Right atrium auricular region (tissue), 2 donors: ENCODE data around the gene CALHM1. TPM values are rescaled to one million over a fixed set of nuclear protein-coding genes. Genes with fewer than 3 reads are reported as not detected.
A peak's percentile ranks its signal among the peaks of the same experiment; 100 is the strongest.

ENCODE experiments used
- DNase-seq: peaks from one replicate; pipeline ENCODE4 v3.0.0-alpha.2; 2019; ENCODE audit warnings: low spot score
- H3K27ac ChIP-seq, 2 donors: fragments of 200-600 bp; sonication (generic); 1 replicate in 1 of 2; 2 replicates in 1 of 2; pipeline ENCODE4 v1.5.1; 2016 to 2019
- H3K27me3 ChIP-seq, 2 donors: fragments of 200-600 bp; sonication (generic); one replicate each; pipeline versions ENCODE4 v1.5.1 to v1.6.0; 2017 to 2019
- H3K36me3 ChIP-seq: fragments of 200-600 bp; sonication (generic); one replicate; pipeline ENCODE4 v1.5.1; 2016
- H3K4me1 ChIP-seq, 2 donors: fragments of 200-600 bp; sonication (generic); one replicate each; pipeline versions ENCODE4 v1.5.1 to v1.6.0; 2017 to 2019
- H3K4me3 ChIP-seq, 2 donors: fragments of 200-600 bp; sonication (generic); 1 replicate in 1 of 2; 2 replicates in 1 of 2; pipeline ENCODE4 v1.5.1; 2017 to 2019; ENCODE audit warnings: mild to moderate bottlenecking in 1 of 2, moderate library complexity in 1 of 2
- H3K9me3 ChIP-seq, 2 donors: fragments of 200-600 bp; sonication (generic); one replicate each; pipeline ENCODE4 v1.5.1; 2019
- total RNA-seq, 2 donors: library from RNA; depleted of rRNA; stranded (reverse); fragments of >200 nt; gene quantifications; one replicate each; pipeline ENCODE4 v1.1.0, GENCODE V29; 2016
- TF ChIP-seq, protein P1 (sequence below), 2 donors: fragments of 200-600 bp; sonication (generic); IDR thresholded peaks; one replicate each; pipeline ENCODE4 v1.5.1; 2019; ENCODE audit warnings: antibody characterized with exemption in 2 of 2

Gene CALHM1
- total RNA-seq, 2 donors from 2014 or later, result not detected

DNA sequence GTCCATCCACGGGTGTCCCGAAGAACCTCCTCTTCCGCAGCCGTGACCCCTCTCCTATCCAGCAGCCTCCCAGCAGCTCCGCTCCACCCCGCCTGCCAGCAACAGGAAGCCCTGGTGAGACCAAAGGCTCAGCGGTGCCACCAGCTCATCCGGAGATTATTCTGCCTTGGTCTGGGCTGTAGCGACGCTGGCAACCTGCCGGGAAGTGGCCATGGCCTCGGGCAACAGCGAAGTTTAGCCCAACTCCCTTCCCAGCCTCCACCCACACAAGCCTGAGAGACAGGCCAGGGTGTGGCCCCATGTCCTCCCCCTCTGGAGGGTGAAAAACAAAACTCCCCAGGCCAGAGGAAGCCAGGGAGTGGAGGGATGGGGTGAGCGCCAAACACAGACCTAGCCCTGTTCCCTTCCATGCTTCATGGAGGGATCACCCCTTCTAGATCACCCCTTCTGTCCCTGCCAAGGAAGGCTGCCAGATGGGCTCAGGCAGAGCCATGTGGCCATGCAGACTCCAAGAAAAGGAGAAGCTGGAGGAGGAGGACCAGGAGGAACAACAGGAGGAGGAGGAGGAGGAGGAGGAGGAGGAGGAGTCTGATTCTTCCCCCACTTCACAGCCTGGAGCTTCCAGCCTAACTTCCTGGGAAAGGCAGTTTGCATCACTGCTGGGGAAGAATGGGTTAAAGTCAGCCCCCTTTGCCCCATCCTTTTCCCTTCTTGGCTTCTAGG is 7.4 kb downstream of the CALHM1 start:
- H3K27ac ChIP-seq, result peak overlapping the region; percentile 88 to 93
- no peaks in the 10 kb centered on the region for H3K27me3 ChIP-seq

DNA sequence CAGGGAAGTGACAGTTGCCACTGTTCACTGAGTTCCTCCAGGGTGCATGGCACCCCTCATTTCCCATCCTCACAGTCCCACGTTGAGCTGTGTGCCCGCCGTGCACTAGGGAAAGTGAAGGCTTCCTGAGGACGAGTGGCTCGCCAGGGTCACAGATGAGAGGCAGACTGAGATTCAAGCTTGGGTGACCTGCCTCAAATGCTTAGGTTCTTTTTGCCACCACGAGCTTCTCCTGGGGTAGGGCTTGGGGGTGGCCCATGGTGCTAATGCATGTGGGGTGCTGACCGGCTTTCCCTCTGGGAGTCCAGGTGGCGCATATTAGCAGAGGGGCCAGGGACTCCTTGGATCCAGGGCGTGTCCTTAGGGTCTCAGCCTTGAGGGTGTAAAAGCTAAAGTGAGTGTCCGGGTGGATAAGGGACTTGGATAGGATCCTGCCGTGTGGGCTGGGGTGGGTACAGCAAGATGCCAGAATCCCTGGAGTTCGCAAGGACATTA is 8.5 kb downstream of the CALHM1 start:
- Histone ChIP-seq H3K36me3 (peaks cover 34% of the 10 kb centered on the region), H3K27ac (peak overlapping the region; percentile 88 to 93), H3K4me3 (peak overlapping the region; percentile 74 to 75), H3K4me1 (peaks cover 0 to 62% of the 10 kb centered on the region in 2 donors), H3K27me3 (no peaks in the 10 kb centered on the region), H3K9me3 (no peaks in the 10 kb centered on the region)
- DNase-seq, result no peak
- TF ChIP-seq, protein P1, sequence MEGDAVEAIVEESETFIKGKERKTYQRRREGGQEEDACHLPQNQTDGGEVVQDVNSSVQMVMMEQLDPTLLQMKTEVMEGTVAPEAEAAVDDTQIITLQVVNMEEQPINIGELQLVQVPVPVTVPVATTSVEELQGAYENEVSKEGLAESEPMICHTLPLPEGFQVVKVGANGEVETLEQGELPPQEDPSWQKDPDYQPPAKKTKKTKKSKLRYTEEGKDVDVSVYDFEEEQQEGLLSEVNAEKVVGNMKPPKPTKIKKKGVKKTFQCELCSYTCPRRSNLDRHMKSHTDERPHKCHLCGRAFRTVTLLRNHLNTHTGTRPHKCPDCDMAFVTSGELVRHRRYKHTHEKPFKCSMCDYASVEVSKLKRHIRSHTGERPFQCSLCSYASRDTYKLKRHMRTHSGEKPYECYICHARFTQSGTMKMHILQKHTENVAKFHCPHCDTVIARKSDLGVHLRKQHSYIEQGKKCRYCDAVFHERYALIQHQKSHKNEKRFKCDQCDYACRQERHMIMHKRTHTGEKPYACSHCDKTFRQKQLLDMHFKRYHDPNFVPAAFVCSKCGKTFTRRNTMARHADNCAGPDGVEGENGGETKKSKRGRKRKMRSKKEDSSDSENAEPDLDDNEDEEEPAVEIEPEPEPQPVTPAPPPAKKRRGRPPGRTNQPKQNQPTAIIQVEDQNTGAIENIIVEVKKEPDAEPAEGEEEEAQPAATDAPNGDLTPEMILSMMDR (IDR thresholded peaks at IDR 0.05), result no peak

More for the DNA sequence above, 7.4 kb downstream of the CALHM1 start:
- Histone ChIP-seq H3K4me3 (peak overlapping the region; percentile 74 to 75), H3K9me3 (no peaks in the 10 kb centered on the region), H3K36me3 (peaks cover 27% of the 10 kb centered on the region), H3K4me1 (peaks cover 0 to 52% of the 10 kb centered on the region in 2 donors)
- DNase-seq, result peak; percentile 82
- TF ChIP-seq, protein P1 (IDR thresholded peaks at IDR 0.05), result no peak

DNA sequence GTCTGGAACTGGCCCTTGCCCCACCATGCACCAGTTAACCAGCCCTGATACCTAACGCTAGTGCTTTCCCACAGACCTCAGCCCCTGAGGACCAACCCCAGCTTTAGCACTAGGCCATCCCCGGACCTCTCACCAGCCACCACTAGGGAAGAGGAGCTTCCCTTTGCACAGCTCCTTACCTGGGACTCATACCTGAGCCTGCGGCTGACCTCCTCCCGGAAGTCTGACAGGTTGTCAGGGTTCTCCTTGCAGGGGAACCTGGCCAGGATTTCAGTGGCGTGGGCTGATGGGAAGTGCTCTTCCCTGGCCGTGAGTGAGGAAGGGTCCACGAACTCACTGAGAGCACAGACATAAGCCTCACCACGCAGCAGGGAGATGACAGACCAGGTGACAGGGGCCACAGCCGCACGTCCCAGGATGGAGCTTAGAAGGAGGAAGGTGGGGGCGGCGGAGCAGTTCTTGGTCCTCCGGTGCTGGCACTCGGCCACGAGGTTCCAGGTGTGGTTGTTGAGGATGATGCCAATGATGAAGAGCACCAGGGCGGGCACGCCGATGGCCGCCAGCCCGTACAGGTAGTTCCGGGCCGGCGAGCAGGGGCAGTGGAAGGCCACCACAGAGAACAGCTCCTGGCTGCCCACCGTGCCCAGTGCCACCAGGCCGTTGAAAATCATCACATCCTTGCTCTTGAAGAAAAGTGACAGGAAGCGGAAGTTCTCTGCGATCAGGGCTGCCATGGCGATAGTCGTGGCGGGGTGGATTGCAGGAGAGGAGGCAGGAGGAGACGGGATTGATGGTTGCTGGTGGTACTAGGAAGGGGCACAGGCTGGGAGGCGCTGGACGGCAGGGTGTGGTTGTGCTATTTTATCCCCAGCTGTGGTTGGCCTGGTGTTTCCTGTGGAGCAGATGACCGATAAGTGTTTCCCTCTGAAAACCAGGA is 9.2 kb downstream of the CALHM1 start:
- no peaks in the 10 kb centered on the region for H3K27me3 ChIP-seq
- H3K4me3 ChIP-seq, result peak overlapping the region; percentile 74 to 75
- no peak for DNase-seq
- peaks cover 0 to 70% of the 10 kb centered on the region in 2 donors for H3K4me1 ChIP-seq
- H3K27ac ChIP-seq, result peak overlapping the region; percentile 88 to 93
- peaks cover 42% of the 10 kb centered on the region for H3K36me3 ChIP-seq
- TF ChIP-seq, protein P1 (IDR thresholded peaks at IDR 0.05), result no peak
- no peaks in the 10 kb centered on the region for H3K9me3 ChIP-seq

DNA sequence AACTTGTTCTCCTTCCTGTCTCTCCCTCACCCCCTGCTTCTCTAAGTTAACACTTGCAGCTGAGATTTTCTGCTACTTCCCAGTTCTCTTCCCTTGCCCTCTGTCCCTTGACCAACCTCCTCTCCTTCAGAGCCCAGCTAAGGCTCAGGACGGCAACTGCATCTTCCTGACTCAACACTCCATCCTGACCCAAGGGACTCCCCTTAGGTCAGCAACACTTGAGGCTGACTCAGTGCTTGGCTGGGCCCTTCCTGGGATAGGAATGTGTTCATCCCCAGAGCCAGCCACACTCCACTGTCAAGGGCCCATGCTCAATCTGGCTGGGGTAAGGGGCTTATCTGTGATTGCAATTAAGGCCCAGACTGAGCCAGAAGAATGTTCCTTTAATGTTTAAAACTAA is 10.0 kb downstream of the CALHM1 start:
- Histone ChIP-seq H3K27me3 (no peaks in the 10 kb centered on the region), H3K27ac (peak overlapping the region; percentile 88 to 93), H3K4me1 (peaks cover 0 to 77% of the 10 kb centered on the region in 2 donors), H3K4me3 (peak overlapping the region in 1 of 2 donors; percentile 74), H3K36me3 (peaks cover 49% of the 10 kb centered on the region), H3K9me3 (no peaks in the 10 kb centered on the region)
- DNase-seq, result peak; percentile 87
- TF ChIP-seq, protein P1 (IDR thresholded peaks at IDR 0.05), result no peak

DNA sequence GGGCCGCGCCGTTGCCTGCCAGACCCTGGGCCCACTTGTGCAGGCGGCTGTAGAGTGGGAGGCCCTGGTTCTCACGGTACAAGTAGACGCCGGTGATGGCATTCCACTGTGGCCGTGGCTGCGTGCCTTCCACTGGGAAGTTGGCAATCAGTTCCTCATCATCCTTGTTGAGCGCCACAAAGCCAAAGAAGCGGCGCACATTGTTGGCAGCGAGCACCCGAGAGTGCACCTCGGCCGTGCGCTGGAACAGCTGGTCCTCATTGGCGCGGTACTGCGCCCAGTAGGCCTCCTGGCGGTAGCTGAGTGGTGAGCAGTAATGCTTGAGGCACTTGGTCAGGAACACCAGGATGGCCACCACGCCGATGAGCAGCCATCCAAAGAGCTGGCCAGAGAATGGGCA is 11.5 kb downstream of the CALHM1 start:
- DNase-seq, result no peak
- Histone ChIP-seq H3K4me3 (no peak overlapping the region), H3K27me3 (no peaks in the 10 kb centered on the region), H3K36me3 (peaks cover 63% of the 10 kb centered on the region), H3K4me1 (peaks cover 0 to 78% of the 10 kb centered on the region in 2 donors), H3K9me3 (no peaks in the 10 kb centered on the region), H3K27ac (peak overlapping the region; percentile 88 to 93)
- TF ChIP-seq, protein P1 (IDR thresholded peaks at IDR 0.05), result no peak
